Skeletal muscle satellite cell (primary cell): ENCODE data around the gene TMPRSS3.

Experiments
- H3K27me3 ChIP-seq: 2 replicates; pipeline ENCODE4 v1.7.0; 2013; ENCODE audit warnings: low read length; ENCODE audit not compliant: control insufficient read depth, insufficient read depth
- H3K36me3 ChIP-seq: 2 replicates; pipeline ENCODE4 v1.7.0; 2013; ENCODE audit warnings: mild to moderate bottlenecking, control low read depth, low read length; ENCODE audit not compliant: insufficient read depth
- H3K4me1 ChIP-seq: 2 replicates; pipeline ENCODE4 v1.7.0; 2013; ENCODE audit warnings: low read length; ENCODE audit not compliant: control insufficient read depth, insufficient read depth
- H3K4me2 ChIP-seq: 2 replicates; pipeline ENCODE4 v1.7.0; 2013; ENCODE audit warnings: mild to moderate bottlenecking, low read length
- H3K4me3 ChIP-seq: 2 replicates; pipeline ENCODE4 v1.7.0; 2013; ENCODE audit warnings: low read length
- H3K9ac ChIP-seq: 2 replicates; pipeline ENCODE4 v1.7.0; 2013; ENCODE audit warnings: mild to moderate bottlenecking, low read depth, low read length, moderate library complexity
- H3K9me3 ChIP-seq: replicated peaks from 2 replicates; pipeline ENCODE4 v1.7.0; 2013; ENCODE audit warnings: mild to moderate bottlenecking, control low read depth, low read length

The TMPRSS3 gene

GRCh38 chr21:42375506-42375905, 20.3 kb downstream of the TMPRSS3 start:
- no peak overlapping the region for H3K9ac ChIP-seq
- H3K4me3 ChIP-seq: no peak overlapping the region
- no peaks in the 10 kb centered on the region for H3K4me1 ChIP-seq
- H3K4me2 ChIP-seq: no peak overlapping the region
- H3K9me3 ChIP-seq: no peaks in the 10 kb centered on the region
- no peaks in the 10 kb centered on the region for H3K36me3 ChIP-seq
- no peaks in the 10 kb centered on the region for H3K27me3 ChIP-seq

- H3K9me3 ChIP-seq: no peaks in the 10 kb centered on the region
- no peaks in the 10 kb centered on the region for H3K27me3 ChIP-seq
- no peak overlapping the region for H3K4me2 ChIP-seq
These were observed 20.9 kb downstream of the TMPRSS3 start for GRCh38 chr21:42374864-42375499.

GRCh38 chr21:42374457-42374856, 21.4 kb downstream of the TMPRSS3 start:
- Histone ChIP-seq H3K4me1 (no peaks in the 10 kb centered on the region), H3K4me2 (no peak overlapping the region), H3K9me3 (no peaks in the 10 kb centered on the region), H3K4me3 (no peak overlapping the region), H3K27me3 (no peaks in the 10 kb centered on the region), H3K9ac (no peak overlapping the region), H3K36me3 (no peaks in the 10 kb centered on the region)

More at GRCh38 chr21:42374864-42375499, 20.9 kb downstream of the TMPRSS3 start:
- Histone ChIP-seq H3K36me3 (no peaks in the 10 kb centered on the region), H3K4me3 (no peak overlapping the region), H3K4me1 (no peaks in the 10 kb centered on the region), H3K9ac (no peak overlapping the region)

- no peak overlapping the region for H3K4me2 ChIP-seq
- H3K9ac ChIP-seq: no peak overlapping the region
- H3K4me3 ChIP-seq: no peak overlapping the region
- no peaks in the 10 kb centered on the region for H3K27me3 ChIP-seq
- no peaks in the 10 kb centered on the region for H3K4me1 ChIP-seq
- no peaks in the 10 kb centered on the region for H3K9me3 ChIP-seq
- H3K36me3 ChIP-seq: no peaks in the 10 kb centered on the region
These were observed 21.9 kb downstream of the TMPRSS3 start for GRCh38 chr21:42373908-42374455.

GRCh38 chr21:42373196-42373907, 22.5 kb downstream of the TMPRSS3 start:
- Histone ChIP-seq H3K9me3 (no peaks in the 10 kb centered on the region), H3K4me3 (no peak overlapping the region), H3K9ac (no peak overlapping the region), H3K4me2 (no peak overlapping the region), H3K36me3 (no peaks in the 10 kb centered on the region), H3K4me1 (no peaks in the 10 kb centered on the region), H3K27me3 (no peaks in the 10 kb centered on the region)

- no peaks in the 10 kb centered on the region for H3K36me3 ChIP-seq
- no peak overlapping the region for H3K9ac ChIP-seq
- no peaks in the 10 kb centered on the region for H3K9me3 ChIP-seq
- H3K27me3 ChIP-seq: no peaks in the 10 kb centered on the region
- no peak overlapping the region for H3K4me2 ChIP-seq
- no peaks in the 10 kb centered on the region for H3K4me1 ChIP-seq
- H3K4me3 ChIP-seq: no peak overlapping the region
These were observed 24.8 kb downstream of the TMPRSS3 start for GRCh38 chr21:42370894-42371654.

GRCh38 chr21:42369821-42370220, 26.0 kb downstream of the TMPRSS3 start:
- Histone ChIP-seq H3K36me3 (no peaks in the 10 kb centered on the region), H3K4me3 (no peak overlapping the region), H3K27me3 (no peaks in the 10 kb centered on the region), H3K9ac (no peak overlapping the region), H3K9me3 (no peaks in the 10 kb centered on the region), H3K4me1 (no peaks in the 10 kb centered on the region), H3K4me2 (no peak overlapping the region)

- Histone ChIP-seq H3K4me2 (no peak overlapping the region), H3K4me3 (no peak overlapping the region)
These were observed 28.3 kb downstream of the TMPRSS3 start for GRCh38 chr21:42367367-42368165.

GRCh38 chr21:42366292-42367010, 29.4 kb downstream of the TMPRSS3 start, which contains the start of gene TFF1:
Gene TFF1 (minus strand): TSS chr21:42366535. CDS start chr21:42366495, 40 bp downstream.
- Histone ChIP-seq H3K9me3 (no peaks in the 10 kb centered on the region), H3K36me3 (no peaks in the 10 kb centered on the region), H3K4me1 (no peaks in the 10 kb centered on the region), H3K9ac (no peak within 1 kb of the TSS), H3K4me3 (no peak within 1 kb of the TSS), H3K27me3 (peaks cover 2% of the 10 kb centered on the region), H3K4me2 (no peak within 1 kb of the TSS)

More at GRCh38 chr21:42367367-42368165, 28.3 kb downstream of the TMPRSS3 start:
- no peaks in the 10 kb centered on the region for H3K9me3 ChIP-seq
- no peaks in the 10 kb centered on the region for H3K4me1 ChIP-seq
- H3K27me3 ChIP-seq: no peaks in the 10 kb centered on the region
- H3K9ac ChIP-seq: no peak overlapping the region
- H3K36me3 ChIP-seq: no peaks in the 10 kb centered on the region

GRCh38 chr21:42365770-42366169, 30.1 kb downstream of the TMPRSS3 start:
- H3K36me3 ChIP-seq: no peaks in the 10 kb centered on the region

More at GRCh38 chr21:42365770-42366169, 30.1 kb downstream of the TMPRSS3 start:
- H3K4me2 ChIP-seq: no peak overlapping the region
- no peak overlapping the region for H3K4me3 ChIP-seq
- no peak overlapping the region for H3K9ac ChIP-seq
- no peaks in the 10 kb centered on the region for H3K9me3 ChIP-seq
- no peaks in the 10 kb centered on the region for H3K4me1 ChIP-seq
- peaks cover 2% of the 10 kb centered on the region for H3K27me3 ChIP-seq
